Breast epithelium (tissue), 4 donors: ENCODE data around the gene ATG14. TPM values are rescaled to one million over a fixed set of nuclear protein-coding genes. Genes with fewer than 3 reads are reported as not detected.
"Not testable (repeated sequence)": the region's sequence is repeated elsewhere in the genome, so short reads cannot be mapped to it uniquely, and the experiment has no call there.

Experiments used
- DNase-seq, 2 donors: peaks; one replicate each; pipeline ENCODE4 v3.0.0-alpha.2; 2019; ENCODE audit warnings: low spot score in 2 of 2
- H3K27ac ChIP-seq, 2 donors: fragments of 200-600 bp; sonication (generic) in 1 of 2; one replicate each; pipeline ENCODE4 v1.5.1; 2016 to 2019; ENCODE audit warnings: mild to moderate bottlenecking in 1 of 2
- H3K27me3 ChIP-seq, 2 donors: fragments of 200-600 bp; sonication (generic) in 1 of 2; one replicate each; pipeline versions ENCODE4 v1.5.1 to v1.6.0; 2017 to 2019; ENCODE audit warnings: control low read depth in 1 of 2, mild to moderate bottlenecking in 1 of 2
- H3K36me3 ChIP-seq: fragments of 200-600 bp; one replicate; pipeline ENCODE4 v1.5.1; 2019
- H3K4me1 ChIP-seq, 2 donors: fragments of 200-600 bp; sonication (generic); one replicate each; pipeline ENCODE4 v1.5.1; 2016 to 2019; ENCODE audit warnings: control low read depth in 1 of 2
- H3K4me3 ChIP-seq, 3 donors: fragments of 200-600 bp; sonication (generic); 1 replicate in 2 of 3; 2 replicates in 1 of 3; pipeline ENCODE4 v1.5.1; 2016 to 2019; ENCODE audit warnings: mild to moderate bottlenecking in 3 of 3, moderate library complexity in 2 of 3
- H3K9me3 ChIP-seq, 2 donors: fragments of 200-600 bp; sonication (generic) in 1 of 2; one replicate each; pipeline ENCODE4 v1.5.1; 2016 to 2019; ENCODE audit warnings: control low read depth in 1 of 2
- POLR2A ChIP-seq: fragments of 450-650 bp; IDR thresholded peaks from one replicate; pipeline ENCODE4 v1.6.1; 2016; ENCODE audit warnings: antibody characterized with exemption, mild to moderate bottlenecking, moderate library complexity
- POLR2AphosphoS5 ChIP-seq, 3 donors: sonication (generic); formaldehyde crosslinking; IDR thresholded peaks; one replicate each; pipeline ENCODE4 v1.6.1; 2017; ENCODE audit warnings: antibody characterized with exemption in 3 of 3
- intact Hi-C: fragments of 100-400 bp; cut with DNase I; formaldehyde crosslinking; loops from one replicate; pipeline ENCODE4 v1.15.1; 2023; ENCODE audit warnings: low total_unique reads
- total RNA-seq, 3 donors: library from RNA; depleted of rRNA; stranded (reverse); fragments of >200 nt; gene quantifications; one replicate each; pipeline ENCODE4 v1.1.0, GENCODE V29; 2016
- TF ChIP-seq, protein P1 (sequence below), 3 donors: fragments of 450-650 bp; IDR thresholded peaks; one replicate each; pipeline ENCODE4 v1.5.1; 2016 to 2017; ENCODE audit warnings: antibody characterized with exemption in 3 of 3, mild to moderate bottlenecking in 3 of 3, moderate library complexity in 3 of 3

Gene ATG14
- total RNA-seq, 3 donors from 2014 or later, result 14.6 to 28.0 (median 16.1) TPM

DNA sequence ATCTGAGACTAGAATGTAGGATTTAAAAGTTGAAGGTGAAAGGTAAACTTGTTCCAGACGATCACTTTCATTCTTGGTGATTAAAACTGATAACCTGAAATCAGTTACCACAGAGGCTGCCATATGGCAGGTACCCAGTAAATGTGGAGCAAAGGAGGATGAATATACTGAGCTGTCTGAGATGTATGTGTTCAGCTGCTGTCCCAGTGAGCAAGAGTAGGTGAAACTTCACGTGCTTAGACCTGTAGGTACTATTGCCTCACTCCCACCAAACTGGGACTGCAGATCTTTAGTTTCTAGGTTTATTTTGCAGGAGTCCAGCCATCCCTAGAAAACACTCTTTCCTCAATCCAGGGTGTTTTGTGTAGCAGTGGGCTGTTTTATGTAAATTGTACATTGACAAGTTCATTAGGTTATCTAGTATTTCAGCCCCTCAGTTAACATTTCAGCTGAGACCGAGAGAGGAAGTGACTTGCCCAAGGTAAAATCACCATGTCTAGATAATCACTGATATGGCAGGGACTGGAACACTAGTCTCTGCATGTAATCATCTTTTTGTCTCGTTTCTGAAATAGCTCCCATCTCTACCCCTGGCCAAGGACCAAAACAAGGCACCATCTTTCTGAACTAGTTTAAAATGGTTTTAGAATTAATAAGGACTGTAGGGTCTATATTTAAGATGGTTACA is 62.7 kb downstream of the ATG14 start:
- Histone ChIP-seq H3K9me3 (no peaks in the 10 kb centered on the region), H3K27me3 (no peaks in the 10 kb centered on the region), H3K36me3 (no peaks in the 10 kb centered on the region), H3K4me1 (no peaks in the 10 kb centered on the region), H3K4me3 (no peak overlapping the region), H3K27ac (no peak overlapping the region)
- intact Hi-C loops, result no loop called here
- TF ChIP-seq POLR2AphosphoS5 (IDR thresholded peaks at IDR 0.05) (no peak), POLR2A (no peak)
- TF ChIP-seq, protein P1, sequence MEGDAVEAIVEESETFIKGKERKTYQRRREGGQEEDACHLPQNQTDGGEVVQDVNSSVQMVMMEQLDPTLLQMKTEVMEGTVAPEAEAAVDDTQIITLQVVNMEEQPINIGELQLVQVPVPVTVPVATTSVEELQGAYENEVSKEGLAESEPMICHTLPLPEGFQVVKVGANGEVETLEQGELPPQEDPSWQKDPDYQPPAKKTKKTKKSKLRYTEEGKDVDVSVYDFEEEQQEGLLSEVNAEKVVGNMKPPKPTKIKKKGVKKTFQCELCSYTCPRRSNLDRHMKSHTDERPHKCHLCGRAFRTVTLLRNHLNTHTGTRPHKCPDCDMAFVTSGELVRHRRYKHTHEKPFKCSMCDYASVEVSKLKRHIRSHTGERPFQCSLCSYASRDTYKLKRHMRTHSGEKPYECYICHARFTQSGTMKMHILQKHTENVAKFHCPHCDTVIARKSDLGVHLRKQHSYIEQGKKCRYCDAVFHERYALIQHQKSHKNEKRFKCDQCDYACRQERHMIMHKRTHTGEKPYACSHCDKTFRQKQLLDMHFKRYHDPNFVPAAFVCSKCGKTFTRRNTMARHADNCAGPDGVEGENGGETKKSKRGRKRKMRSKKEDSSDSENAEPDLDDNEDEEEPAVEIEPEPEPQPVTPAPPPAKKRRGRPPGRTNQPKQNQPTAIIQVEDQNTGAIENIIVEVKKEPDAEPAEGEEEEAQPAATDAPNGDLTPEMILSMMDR (IDR thresholded peaks at IDR 0.05), result no peak
- no peak for DNase-seq

DNA sequence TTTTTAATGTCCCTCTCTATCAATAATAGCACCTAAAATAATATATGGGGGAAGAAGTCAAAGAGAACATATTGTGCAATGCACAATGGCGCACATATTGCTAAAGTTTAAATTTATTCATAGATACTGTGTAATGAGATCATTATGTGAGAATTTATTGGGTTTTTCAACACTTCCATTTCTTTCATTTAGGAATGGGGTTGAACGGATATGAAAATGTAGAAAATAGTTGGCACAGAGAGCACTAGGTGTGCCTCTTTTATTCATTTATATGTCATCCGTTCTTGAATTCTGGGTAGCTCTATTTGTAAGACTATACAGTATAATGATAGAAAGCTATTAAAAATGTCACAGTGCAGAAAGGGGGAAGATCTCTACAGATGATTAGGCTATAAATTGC is 63.9 kb downstream of the ATG14 start:
- intact Hi-C loops, result no loop called here
- no peak overlapping the region for H3K4me3 ChIP-seq
- H3K36me3 ChIP-seq, result no peaks in the 10 kb centered on the region
- no peaks in the 10 kb centered on the region for H3K4me1 ChIP-seq
- no peaks in the 10 kb centered on the region for H3K27me3 ChIP-seq
- H3K9me3 ChIP-seq, result no peaks in the 10 kb centered on the region
- no peak for DNase-seq
- TF ChIP-seq POLR2A (no peak), POLR2AphosphoS5 (IDR thresholded peaks at IDR 0.05) (no peak)
- TF ChIP-seq, protein P1 (IDR thresholded peaks at IDR 0.05), result no peak
- H3K27ac ChIP-seq, result no peak overlapping the region

DNA sequence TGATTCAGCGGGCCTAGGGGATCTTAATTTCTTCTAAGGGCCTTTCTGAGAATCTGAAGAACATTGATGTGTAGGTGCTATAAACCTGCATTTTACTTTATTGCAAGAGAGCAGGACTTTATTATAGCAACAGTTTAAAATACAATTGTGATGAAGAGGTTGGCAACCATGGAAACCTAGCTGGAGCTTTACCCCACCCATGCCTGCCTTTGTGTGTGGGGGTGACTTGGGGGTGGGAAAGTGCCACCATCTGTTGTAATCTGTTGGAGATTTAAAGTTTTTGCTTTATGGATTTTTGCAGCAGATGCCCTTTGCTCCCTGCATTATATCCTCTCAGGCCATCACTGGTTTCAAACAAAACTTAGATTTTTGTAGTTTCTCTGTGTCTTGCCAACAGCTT is 64.6 kb downstream of the ATG14 start:
- H3K4me3 ChIP-seq, result no peak overlapping the region
- TF ChIP-seq POLR2AphosphoS5 (IDR thresholded peaks at IDR 0.05), result no peak
- TF ChIP-seq, protein P1 (IDR thresholded peaks at IDR 0.05), result no peak
- TF ChIP-seq POLR2A, result no peak
- intact Hi-C loops, result no loop called here
- H3K9me3 ChIP-seq, result no peaks in the 10 kb centered on the region
- DNase-seq, result no peak
- no peaks in the 10 kb centered on the region for H3K36me3 ChIP-seq
- H3K4me1 ChIP-seq, result no peaks in the 10 kb centered on the region
- H3K27ac ChIP-seq, result no peak overlapping the region
- no peaks in the 10 kb centered on the region for H3K27me3 ChIP-seq

DNA sequence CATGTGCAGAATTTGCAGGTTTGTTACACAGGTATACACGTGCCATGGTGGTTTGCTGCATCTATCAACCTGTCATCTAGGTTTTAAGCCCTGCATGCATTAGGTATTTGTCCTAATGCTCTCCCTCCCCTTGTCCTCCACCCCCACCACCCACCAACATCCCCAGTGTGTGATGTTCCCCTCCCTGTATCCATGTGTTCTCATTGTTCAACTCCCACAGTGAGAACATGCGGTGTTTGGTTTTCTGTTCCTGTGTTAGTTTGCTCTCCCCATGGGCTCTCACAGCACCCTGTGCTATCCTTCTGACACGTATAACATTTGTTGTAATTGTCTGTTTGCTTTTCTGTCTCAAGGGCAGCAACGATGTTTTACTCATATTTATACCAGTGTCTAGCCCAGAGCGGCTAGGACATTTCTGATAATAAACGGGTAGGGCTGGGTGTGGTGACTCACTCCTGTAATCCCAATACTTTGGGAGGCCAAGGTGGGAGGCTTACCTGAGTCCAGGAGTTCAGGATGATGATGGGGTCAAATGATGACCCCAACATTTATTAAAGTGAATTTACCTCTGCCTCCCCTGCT is 67.0 kb downstream of the ATG14 start:
- H3K4me3 ChIP-seq, H3K9me3 ChIP-seq, intact Hi-C loops, H3K27ac ChIP-seq, DNase-seq, H3K36me3 ChIP-seq, H3K27me3 ChIP-seq, H3K4me1 ChIP-seq: not testable (repeated sequence)

DNA sequence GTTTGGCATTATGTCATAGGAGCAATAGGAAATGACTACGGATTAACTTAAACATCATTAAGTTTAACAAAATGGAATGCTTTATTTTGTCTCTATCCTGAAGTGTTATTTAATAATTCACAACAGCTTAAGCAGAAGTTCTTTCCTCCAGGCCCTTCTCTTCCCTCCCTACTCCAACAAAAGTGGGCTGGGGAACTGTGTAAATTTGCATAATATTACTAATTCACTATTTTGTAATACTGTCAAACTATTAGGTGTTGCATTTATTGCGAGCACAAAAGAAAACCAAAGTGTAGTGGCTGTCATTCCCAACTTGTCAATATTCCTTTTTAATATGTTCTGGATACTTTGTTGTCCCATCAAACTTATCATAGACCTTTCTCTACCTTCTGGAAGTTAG is 69.8 kb downstream of the ATG14 start:
- intact Hi-C loops, result no loop called here
- no peak for TF ChIP-seq POLR2AphosphoS5 (IDR thresholded peaks at IDR 0.05)
- no peak for TF ChIP-seq POLR2A
- TF ChIP-seq, protein P1 (IDR thresholded peaks at IDR 0.05), result no peak
- no peaks in the 10 kb centered on the region for H3K4me1 ChIP-seq

More for the DNA sequence above, 69.8 kb downstream of the ATG14 start:
- no peak overlapping the region for H3K4me3 ChIP-seq
- no peaks in the 10 kb centered on the region for H3K36me3 ChIP-seq
- H3K27me3 ChIP-seq, result no peaks in the 10 kb centered on the region
- DNase-seq, result no peak
- no peak overlapping the region for H3K27ac ChIP-seq
- H3K9me3 ChIP-seq, result no peaks in the 10 kb centered on the region
